AG04450 (cell line): ENCODE results near the gene ZCCHC7. TPM values are rescaled to one million over a fixed set of nuclear protein-coding genes. Genes with fewer than 3 reads are reported as not detected.
"Not testable (repeated sequence)": the region's sequence is repeated elsewhere in the genome, so short reads cannot be mapped to it uniquely, and the experiment has no call there.

Source experiments
- CTCF ChIA-PET: fragments of 300-600, 350-600 bp; formaldehyde crosslinking; extraction: SDS; loops from one replicate; lab custom pipeline; 2022; ENCODE audit warnings: antibody characterized with exemption, inconsistent platforms; lab: Charles Lee
- POLR2A ChIA-PET: fragments of 350-600 bp; formaldehyde crosslinking; extraction: SDS; loops from one replicate; lab custom pipeline; 2021; ENCODE audit warnings: antibody characterized with exemption, inconsistent platforms; lab: Yijun Ruan, JAX
- DNase-seq: peaks from one replicate; pipeline ENCODE4 v3.0.0-alpha.2; 2011; ENCODE audit warnings: low read depth, low spot score
- H3K27ac ChIP-seq: one replicate; pipeline ENCODE4 v1.5.1; 2012; ENCODE audit warnings: low read depth, low read length, control low read depth
- H3K27me3 ChIP-seq: one replicate; pipeline ENCODE4 v1.6.0; 2012; ENCODE audit warnings: low read length; ENCODE audit not compliant: control insufficient read depth, insufficient read depth
- H3K4me3 ChIP-seq: 2 replicates; pipeline ENCODE4 v1.5.1; 2011; ENCODE audit warnings: mild to moderate bottlenecking, low read depth, low read length, control low read depth
- H3K9me3 ChIP-seq: 2 replicates; pipeline ENCODE4 v1.5.1; 2012; ENCODE audit warnings: low read length; ENCODE audit not compliant: control insufficient read depth, insufficient read depth
- polyA plus RNA-seq: library from polyadenylated mRNA; depleted of rRNA; stranded (reverse); fragments of >200 nt; gene quantifications from 2 replicates; pipeline ENCODE4 v1.2.3, GENCODE V29; 2011
- TF ChIP-seq, protein P1 (sequence below): IDR thresholded peaks from 2 replicates; pipeline ENCODE4 v1.5.1; 2011; ENCODE audit warnings: low read depth, low read length, control low read depth, inconsistent platforms

The ZCCHC7 gene
- polyA plus RNA-seq, 1 experiment = 21.6 TPM

DNA sequence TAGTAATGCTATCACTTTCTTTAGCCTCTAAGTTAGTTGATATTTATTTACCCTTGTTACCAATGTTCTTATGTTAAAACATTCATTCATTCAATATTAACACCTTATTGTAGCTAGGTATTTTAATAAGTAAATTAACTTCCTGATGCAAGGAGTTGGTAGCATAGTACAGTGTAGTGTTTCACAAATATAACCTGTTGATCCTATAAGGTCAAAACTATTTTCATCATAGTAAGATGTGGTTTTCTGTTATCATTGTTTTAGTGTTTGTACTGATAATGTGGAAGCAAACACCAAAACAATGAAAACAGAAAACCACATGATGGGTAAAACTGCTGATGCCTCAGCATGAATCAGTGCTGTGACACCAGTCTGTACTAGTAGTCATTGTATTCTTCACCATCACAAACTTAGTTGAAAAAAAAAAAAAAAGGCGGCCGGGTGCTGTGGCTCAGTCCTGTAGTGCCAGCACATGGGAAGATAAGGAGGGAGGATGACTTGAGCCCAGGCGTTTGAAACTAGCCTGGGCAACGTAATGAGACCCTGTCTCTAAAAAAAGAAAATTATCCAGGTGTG, 36.5 kb downstream of the ZCCHC7 start:
- no peaks in the 10 kb centered on the region for H3K27me3 ChIP-seq
- CTCF ChIA-PET = interaction anchor here (1.1 kb wide), 1 partner anchor 17 kb away, joined by 3 read pairs; no protein-coding TSS in a partner anchor
- DNase-seq = no peak
- H3K4me3 ChIP-seq = no peak overlapping the region
- TF ChIP-seq, protein P1, sequence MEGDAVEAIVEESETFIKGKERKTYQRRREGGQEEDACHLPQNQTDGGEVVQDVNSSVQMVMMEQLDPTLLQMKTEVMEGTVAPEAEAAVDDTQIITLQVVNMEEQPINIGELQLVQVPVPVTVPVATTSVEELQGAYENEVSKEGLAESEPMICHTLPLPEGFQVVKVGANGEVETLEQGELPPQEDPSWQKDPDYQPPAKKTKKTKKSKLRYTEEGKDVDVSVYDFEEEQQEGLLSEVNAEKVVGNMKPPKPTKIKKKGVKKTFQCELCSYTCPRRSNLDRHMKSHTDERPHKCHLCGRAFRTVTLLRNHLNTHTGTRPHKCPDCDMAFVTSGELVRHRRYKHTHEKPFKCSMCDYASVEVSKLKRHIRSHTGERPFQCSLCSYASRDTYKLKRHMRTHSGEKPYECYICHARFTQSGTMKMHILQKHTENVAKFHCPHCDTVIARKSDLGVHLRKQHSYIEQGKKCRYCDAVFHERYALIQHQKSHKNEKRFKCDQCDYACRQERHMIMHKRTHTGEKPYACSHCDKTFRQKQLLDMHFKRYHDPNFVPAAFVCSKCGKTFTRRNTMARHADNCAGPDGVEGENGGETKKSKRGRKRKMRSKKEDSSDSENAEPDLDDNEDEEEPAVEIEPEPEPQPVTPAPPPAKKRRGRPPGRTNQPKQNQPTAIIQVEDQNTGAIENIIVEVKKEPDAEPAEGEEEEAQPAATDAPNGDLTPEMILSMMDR = no peak
- no peaks in the 10 kb centered on the region for H3K9me3 ChIP-seq
- no peak overlapping the region for H3K27ac ChIP-seq
- POLR2A ChIA-PET = no interaction called here

DNA sequence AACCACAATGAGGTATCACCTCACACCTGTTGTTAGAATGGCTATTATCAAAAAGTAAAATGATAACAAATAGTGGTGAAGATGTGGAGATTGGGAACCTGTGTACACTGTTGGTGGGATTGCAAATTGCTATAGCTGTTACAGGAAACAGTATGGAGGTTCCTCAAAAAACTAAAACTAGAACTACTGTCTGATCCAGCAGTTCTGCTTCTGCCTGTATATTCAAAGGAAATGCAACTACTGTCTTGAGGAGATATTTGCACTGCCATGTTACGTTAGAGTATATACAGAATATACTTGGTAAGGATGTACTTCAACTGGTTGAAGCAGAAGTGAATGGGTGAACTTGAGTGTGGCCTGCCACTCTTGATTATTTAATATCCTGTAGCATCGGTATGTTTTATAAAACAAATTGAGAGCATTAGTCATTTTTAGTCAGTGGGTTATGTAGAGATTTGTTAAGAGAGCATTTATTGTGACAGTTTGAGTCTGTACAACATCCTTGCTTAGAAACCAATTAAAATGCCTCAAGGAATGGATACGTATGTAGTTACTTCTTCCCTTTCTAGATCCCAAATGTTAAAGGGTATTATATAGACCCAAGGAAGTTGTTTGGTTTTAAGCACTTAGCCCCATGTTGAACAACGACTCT, 37.5 kb downstream of the ZCCHC7 start:
- CTCF ChIA-PET = no interaction called here
- Histone ChIP-seq H3K27ac (no peak overlapping the region), H3K9me3 (no peaks in the 10 kb centered on the region), H3K27me3 (no peaks in the 10 kb centered on the region), H3K4me3 (no peak overlapping the region)
- TF ChIP-seq, protein P1 = no peak
- DNase-seq = no peak
- POLR2A ChIA-PET = no interaction called here

DNA sequence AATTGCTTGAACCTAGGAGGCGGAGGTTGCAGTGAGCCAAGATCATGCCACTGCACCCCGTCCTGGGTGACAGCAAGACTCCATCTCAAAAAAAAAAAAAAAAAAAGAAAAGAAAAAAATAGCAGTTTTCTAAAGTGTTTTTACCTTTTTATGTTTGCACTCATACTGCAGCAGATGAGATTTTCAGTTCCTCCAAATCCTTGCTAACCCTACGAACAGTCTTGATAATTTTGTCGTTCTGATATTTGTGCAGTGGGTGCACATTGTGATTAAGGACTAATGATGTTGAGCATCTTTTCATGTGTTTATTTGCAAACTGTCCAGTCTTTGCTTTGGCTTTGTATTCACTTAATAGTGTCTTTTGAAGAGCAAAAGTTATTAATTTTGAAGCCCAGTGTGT, 42.9 kb downstream of the ZCCHC7 start:
- ChIA-PET CTCF (interaction anchor here (0.6 kb wide), 1 partner anchor 129 kb away, joined by 5 read pairs; the partner anchor contains the start of gene PAX5), POLR2A (no interaction called here)
- Histone ChIP-seq H3K27me3 (no peaks in the 10 kb centered on the region), H3K9me3 (no peaks in the 10 kb centered on the region), H3K27ac (no peak overlapping the region), H3K4me3 (no peak overlapping the region)
- TF ChIP-seq, protein P1 = no peak
- no peak for DNase-seq

DNA sequence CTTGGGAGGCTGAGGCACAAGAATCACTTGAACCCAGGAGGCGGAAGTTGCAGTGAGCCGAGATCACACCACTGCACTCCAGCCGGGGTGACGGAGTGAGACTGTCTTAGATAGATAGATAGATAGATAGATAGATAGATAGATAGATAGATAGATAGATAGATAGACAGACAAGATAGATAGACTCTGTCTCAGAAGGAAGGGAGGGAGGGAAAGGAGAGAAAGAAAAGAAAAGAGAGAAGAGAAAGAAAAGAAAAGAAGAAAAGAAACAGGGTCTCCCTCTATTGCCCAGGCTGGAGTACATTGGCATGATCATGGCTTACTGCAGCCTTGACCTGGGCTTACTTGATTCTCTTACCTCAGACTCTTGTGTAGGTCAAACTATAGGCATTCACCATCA, 44.0 kb downstream of the ZCCHC7 start:
- H3K27ac ChIP-seq, H3K9me3 ChIP-seq, DNase-seq, CTCF ChIA-PET, POLR2A ChIA-PET, H3K27me3 ChIP-seq, H3K4me3 ChIP-seq: not testable (repeated sequence)

DNA sequence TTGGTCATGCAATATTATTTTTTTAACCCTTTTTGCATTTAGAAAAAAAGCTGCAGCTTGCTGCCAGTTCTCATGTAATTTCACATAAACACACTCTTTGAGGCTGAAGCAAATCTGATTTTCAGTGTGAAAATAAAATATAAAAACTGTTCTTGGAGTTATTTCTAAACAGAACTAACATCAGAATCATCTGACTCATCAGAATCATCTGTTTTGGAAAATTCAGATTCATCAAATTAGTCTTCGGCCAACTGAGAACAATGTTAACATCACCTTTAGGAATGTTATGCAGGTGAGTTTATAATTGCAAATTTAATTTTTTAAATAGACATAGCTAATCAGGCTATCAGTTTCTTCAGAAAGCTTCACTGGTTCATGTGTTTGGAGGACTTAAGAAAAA, 45.3 kb downstream of the ZCCHC7 start:
- Histone ChIP-seq H3K4me3 (no peak overlapping the region), H3K27me3 (no peaks in the 10 kb centered on the region), H3K27ac (no peak overlapping the region), H3K9me3 (no peaks in the 10 kb centered on the region)
- DNase-seq = no peak
- ChIA-PET CTCF (no interaction called here), POLR2A (no interaction called here)
- TF ChIP-seq, protein P1 = no peak
